ENCODE results near the gene MRPL23.

DNA sequence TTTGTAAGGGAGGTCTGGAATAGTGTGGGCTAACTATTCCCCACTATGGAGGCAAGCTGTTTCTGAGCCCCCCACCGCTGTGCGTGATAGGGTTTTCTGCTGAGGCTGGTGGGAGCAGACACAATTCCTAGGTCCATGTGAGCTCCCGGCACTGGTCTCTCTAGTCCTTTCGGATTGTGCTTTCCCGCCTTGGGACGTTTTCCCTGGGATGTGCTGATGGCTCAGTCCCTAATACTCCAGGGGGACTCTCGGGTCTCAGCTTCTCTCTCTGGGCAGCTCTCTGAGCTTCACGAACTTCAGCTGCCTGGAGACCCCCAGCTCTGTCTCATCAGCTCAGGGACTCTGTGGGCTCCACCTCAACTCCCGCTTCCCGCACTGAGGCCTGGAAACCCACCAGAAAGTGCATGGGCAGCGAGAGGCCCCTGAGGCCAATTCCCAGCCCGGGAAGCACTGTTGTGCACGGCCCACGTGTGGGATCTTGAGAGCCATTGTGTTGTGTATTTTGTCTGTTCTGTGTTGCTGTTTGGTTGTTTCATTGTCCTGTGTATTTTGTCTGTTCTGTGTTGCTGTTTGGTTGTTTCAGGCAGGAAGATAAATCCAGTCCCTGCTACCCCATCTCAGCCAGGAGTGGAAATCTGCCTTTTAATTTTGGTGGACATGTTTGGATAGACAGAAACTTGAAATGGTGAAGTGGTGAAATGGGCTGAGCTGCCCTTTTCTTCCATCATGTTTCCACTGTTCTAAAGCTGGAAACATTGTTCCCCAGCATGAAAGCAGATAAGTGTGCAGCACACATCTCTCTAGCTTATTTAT is 40.3 kb upstream of the MRPL23 start:
- TF ChIP-seq CTCF (IDR thresholded peaks at IDR 0.05) (no peak), POLR2A (IDR thresholded peaks at IDR 0.05) (no peak)

Data from adrenal gland (tissue), 5 donors.